ENCODE measurements around the gene COL4A2. TPM values are rescaled to one million over a fixed set of nuclear protein-coding genes. Genes with fewer than 3 reads are reported as not detected.
A peak's percentile ranks its signal among the peaks of the same experiment; 100 is the strongest.

COL4A2 gene
- total RNA-seq, 1 donor from 2014 or later = 91.2 TPM

- DNase-seq (no peak), ATAC-seq (ENCODE audit: poor library complexity) (no peak)
These were observed 36.3 kb downstream of the COL4A2 start for GRCh38 chr13:110343241-110343865.

DNA sequence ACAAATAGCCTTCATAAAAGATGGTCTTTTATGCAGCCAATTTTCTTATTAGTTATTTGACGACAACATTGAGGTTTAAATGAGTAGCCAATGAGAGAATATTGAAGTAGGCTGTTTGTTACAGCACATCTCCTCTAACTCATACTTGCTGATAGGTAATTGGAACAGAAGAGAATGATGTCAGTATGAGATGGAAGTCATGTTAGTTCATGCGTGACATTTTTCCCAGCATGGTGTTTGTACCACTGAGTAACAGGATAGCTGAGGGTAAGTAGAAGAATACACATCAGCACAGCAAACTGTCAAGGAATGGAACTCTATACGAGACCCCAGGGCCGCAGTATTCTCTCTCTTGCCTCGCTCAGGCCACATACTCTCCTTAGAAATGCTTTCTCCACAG lies 37.2 kb downstream of the COL4A2 start:
- ATAC-seq (ENCODE audit: poor library complexity) (no peak), DNase-seq (no peak)
- intact Hi-C loops (cut with DNase I) = no loop called here

More at GRCh38 chr13:110343241-110343865, 36.3 kb downstream of the COL4A2 start:
- intact Hi-C loops (cut with DNase I) = no loop called here

- ATAC-seq (ENCODE audit: poor library complexity) = no peak
- no peak for DNase-seq
- intact Hi-C loops (cut with DNase I) = no loop called here
These were observed 38.2 kb downstream of the COL4A2 start for GRCh38 chr13:110345266-110345665.

DNA sequence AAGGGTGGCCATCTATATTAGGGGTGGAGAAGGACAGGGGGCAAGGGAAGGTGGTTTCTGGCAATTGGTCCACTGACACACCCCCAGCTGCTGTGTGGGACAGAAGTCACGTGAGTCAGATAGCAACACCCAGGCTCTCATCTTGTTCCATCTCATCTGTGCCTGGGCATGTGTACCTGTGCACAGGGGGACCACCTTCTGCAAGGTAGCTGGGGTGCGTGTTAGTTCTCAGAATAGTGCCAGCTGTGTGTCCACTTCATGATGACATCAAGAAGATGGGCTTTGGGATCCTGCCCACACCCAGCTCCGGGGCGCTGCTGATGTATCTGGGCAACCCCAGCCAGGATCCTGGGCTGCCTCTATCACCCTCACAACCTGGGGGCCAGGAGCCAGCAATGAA lies 38.6 kb downstream of the COL4A2 start:
- intact Hi-C loops (cut with DNase I) = no loop called here
- no peak for ATAC-seq (ENCODE audit: poor library complexity)
- DNase-seq = no peak

- ATAC-seq (ENCODE audit: poor library complexity) (no peak), DNase-seq (no peak)
- intact Hi-C loops (cut with DNase I) = no loop called here
These were observed 39.6 kb downstream of the COL4A2 start for GRCh38 chr13:110346661-110347067.

GRCh38 chr13:110347088-110347487 lies 40.0 kb downstream of the COL4A2 start:
- DNase-seq = no peak
- ATAC-seq (ENCODE audit: poor library complexity) = no peak
- intact Hi-C loops (cut with DNase I) = no loop called here

DNA sequence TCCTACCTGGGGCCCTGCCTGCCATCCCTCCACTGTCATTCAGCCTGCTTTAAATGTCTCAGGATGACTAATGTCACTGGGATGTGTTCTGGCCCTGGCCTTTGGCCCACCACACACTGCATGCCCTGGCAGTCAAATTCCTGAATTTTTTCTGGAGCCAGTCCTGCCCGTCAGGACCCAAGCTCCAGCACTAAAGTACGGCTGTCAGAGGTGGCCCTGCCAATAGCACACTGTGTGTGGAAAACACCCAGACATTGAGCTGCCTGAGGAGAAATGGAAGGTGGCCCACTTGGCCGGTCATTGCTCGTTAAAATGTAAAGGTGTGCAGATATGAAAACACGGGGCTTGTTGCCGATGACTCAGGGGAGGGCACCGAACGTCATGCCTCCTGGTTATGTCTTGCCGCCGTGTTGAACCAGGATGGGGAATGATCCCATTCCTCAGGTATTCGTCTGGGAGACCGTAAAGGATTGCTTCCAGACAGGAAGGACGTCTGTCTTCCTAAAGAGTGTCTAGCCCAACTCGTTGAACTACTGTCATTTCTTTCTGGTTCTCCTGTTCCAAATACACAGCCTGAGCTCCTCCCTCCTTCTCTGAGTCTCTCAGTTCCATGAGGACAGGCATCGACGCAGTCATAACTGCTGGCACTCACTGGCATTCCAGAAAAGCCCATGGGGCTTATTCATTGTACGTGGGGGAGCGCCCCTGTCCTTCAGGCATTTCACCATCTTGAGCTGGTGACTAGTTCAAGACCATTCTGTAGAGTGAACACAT lies 40.6 kb downstream of the COL4A2 start:
- intact Hi-C loops (cut with DNase I) = no loop called here
- ATAC-seq (ENCODE audit: poor library complexity) (peak; percentile 64), DNase-seq (peak; percentile 66)

- intact Hi-C loops (cut with DNase I) = no loop called here
- ATAC-seq (ENCODE audit: poor library complexity) = no peak
These were observed 41.4 kb downstream of the COL4A2 start for GRCh38 chr13:110348309-110349105.

GRCh38 chr13:110349239-110349638 lies 42.2 kb downstream of the COL4A2 start:
- DNase-seq (no peak), ATAC-seq (ENCODE audit: poor library complexity) (peak; percentile 28)
- intact Hi-C loops (cut with DNase I) = no loop called here

More at GRCh38 chr13:110348309-110349105, 41.4 kb downstream of the COL4A2 start:
- no peak for DNase-seq

DNA sequence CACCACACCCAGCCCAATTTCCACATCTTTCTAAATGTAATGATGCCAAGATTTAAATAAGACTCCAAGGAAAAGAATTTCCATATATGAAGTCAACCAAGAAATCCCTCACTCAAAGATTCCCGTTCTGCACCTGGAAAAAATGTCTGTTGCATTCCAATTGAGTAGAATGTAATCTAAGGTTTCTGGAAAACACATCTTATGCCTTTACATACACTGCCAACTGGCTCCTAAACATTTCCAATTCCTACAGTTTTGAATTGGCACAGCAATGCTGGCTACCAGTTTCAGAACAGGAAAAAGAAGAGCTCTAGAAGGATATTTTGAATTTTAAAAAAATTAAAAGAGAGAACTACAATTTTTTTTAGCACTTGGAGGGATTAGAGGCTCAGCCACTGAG lies 43.0 kb downstream of the COL4A2 start:
- no peak for ATAC-seq (ENCODE audit: poor library complexity)
- no peak for DNase-seq
- intact Hi-C loops (cut with DNase I) = no loop called here

GRCh38 chr13:110350509-110350908 lies 43.4 kb downstream of the COL4A2 start:
- intact Hi-C loops (cut with DNase I) = no loop called here
- ATAC-seq (ENCODE audit: poor library complexity) = peak; percentile 57
- DNase-seq = peak; percentile 58

DNA sequence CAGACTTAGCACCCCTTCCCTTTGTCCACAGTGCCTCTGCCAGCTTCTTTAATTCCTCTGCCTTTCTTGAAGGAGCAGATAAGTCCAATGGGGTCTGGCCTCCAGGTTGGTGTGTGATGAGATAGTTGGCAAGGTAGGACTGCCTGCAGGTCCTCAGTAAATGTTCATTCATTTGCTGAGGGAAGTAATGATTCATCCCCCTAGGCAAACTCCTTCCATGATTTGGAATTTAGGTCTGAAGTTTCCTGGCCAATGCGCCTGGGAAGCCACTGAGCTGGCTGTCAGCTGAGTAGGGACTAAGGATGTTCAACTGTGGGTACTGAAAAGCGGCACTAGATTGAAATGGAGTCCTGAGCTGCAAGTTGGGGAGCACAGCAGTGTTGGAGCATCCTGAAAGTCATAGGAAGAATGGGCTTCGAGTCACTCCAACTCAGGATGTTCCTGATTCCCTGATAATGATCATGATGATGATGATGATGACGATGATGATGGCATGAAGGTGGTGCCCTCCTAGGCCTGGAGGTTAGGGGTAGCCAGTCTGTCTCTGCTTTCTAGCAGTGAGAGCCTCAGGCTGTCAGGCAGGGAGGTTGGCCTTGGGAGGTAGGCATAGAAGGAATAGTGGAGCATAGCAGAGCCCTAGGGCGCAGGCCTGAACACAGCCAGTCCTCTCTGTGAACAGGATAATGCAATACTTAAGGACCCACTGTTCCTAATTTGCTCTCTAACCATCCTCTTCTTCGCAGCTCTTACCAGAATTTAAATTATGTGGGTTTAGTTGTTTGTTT lies 44.7 kb downstream of the COL4A2 start:
- no peak for DNase-seq
- ATAC-seq (ENCODE audit: poor library complexity) = no peak
- intact Hi-C loops (cut with DNase I) = no loop called here

GRCh38 chr13:110352735-110353134 lies 45.7 kb downstream of the COL4A2 start:
- ATAC-seq (ENCODE audit: poor library complexity) = no peak

DNA sequence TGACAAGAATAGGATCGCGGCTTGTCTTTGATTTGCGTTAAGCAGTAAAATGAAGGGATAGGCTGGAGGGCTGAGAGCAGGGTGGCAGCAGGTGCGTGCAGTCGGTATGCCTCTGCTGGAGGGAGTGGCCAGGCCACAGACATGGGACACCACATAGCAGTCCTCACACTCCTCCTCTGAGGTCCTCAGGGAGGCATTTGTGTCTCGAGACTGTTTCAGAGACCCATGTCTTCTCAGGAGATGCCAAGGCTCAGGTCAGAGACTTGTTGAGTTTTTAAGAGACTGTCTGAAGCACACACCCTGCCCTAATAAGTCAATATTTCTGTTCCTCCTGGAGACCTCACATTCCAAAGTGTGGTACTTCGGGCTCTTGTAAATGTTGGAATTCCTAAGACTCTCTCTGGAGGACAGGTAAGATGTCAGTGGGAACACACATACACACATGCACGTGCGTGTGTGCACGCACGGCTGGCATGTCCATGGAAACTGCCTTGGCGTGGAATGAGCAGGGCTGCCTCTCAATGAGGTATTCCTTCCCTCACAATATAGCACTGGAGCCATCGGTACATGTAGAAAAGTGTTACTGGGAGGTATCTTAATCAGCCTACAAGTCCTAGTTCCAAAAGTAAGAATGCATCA lies 46.4 kb downstream of the COL4A2 start:
- intact Hi-C loops (cut with DNase I) = no loop called here
- no peak for ATAC-seq (ENCODE audit: poor library complexity)

More at GRCh38 chr13:110352735-110353134, 45.7 kb downstream of the COL4A2 start:
- intact Hi-C loops (cut with DNase I) = no loop called here
- DNase-seq = no peak

DNA sequence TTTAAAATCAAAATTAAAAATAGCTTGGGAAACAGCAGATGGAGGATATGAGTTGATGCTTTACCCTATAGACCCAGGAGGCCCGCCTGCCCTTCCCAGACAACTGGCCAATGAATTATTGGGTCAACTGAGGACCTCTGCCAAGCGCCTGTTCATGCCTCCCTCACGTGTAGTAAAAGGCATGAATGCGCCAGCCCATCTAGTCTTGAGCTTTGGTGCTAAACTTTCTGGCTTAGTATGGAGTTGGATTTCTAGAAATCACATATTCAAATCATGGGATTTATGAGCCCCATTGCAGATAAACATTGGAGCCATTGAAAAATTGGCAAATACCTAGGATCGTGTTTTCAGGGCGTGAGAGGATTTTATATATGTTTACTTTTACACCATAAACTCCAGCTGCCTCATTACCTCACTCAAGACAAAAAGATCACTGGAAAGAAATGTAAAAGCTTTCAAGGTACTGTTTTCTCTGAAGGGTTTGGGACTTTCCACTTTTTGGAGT lies 47.1 kb downstream of the COL4A2 start:
- no peak for DNase-seq
- intact Hi-C loops (cut with DNase I) = no loop called here
- no peak for ATAC-seq (ENCODE audit: poor library complexity)

More for the DNA sequence above, 46.4 kb downstream of the COL4A2 start:
- no peak for DNase-seq

DNA sequence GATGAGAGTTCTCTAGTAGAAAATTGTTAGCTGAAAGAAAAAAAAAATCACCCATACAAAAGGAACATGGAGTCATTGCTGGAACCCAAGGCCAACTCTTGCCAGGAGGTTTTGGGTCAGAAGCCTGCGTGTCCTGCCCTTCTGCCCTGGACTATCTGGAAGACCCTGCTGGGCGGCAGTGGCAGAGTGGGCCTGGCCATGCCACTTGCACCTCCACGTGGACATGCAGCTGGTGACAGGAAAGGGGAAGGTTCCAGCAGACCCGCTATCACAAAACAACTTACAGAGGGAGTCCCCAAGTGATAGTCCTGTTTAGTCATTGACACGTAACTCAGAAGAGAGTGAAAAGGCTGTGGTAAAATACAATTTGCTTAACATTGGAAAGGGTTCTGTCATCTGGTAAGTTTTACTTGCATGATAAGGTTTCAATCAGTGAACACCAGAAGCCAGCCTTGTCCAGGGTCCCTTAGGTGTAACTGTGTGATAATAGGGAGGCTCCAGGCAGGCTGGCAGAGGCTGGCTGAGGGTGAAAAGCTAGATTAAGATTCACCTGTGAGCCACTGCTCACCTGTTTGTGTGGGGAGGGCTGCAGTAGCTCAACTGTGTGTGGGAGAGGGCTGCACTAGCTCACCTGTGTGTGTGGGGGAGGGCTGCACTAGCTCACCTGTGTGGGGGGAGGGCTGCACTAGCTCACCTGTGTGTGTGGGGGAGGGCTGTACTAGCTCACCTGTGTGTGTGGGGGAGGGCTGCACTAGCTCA lies 47.8 kb downstream of the COL4A2 start:
- no peak for ATAC-seq (ENCODE audit: poor library complexity)
- intact Hi-C loops (cut with DNase I) = no loop called here
- DNase-seq = no peak

- intact Hi-C loops (cut with DNase I) = no loop called here
- no peak for ATAC-seq (ENCODE audit: poor library complexity)
These were observed 49.3 kb downstream of the COL4A2 start for GRCh38 chr13:110356362-110356761.

More at GRCh38 chr13:110356362-110356761, 49.3 kb downstream of the COL4A2 start:
- no peak for DNase-seq

Data from Right ventricle myocardium superior (tissue), 1 donor.